Neural progenitor cell (in vitro differentiated cells): ENCODE measurements around the gene PIGV.

ENCODE experiments used
- CTCF ChIP-seq: fragments of 200-600 bp; sonication (generic); IDR thresholded peaks from 2 replicates; pipeline ENCODE4 v1.5.1; 2017; ENCODE audit warnings: antibody characterized with exemption, mild to moderate bottlenecking
- EZH2phosphoT487 ChIP-seq: fragments of 200-600 bp; sonication (generic); IDR thresholded peaks from 2 replicates; pipeline ENCODE4 v1.6.1; 2017; ENCODE audit warnings: antibody characterized with exemption

- no peak for TF ChIP-seq EZH2phosphoT487
- TF ChIP-seq CTCF = no peak
These were observed 51.6 kb downstream of the PIGV start for GRCh38 chr1:26839339-26839722.
